NK-92 (cell line): ENCODE results near the gene ELF4.

ENCODE experiments used
- DNase-seq: peaks from one replicate; lab custom pipeline; 2025; ENCODE audit not compliant: unreplicated experiment; lab: John Stamatoyannopoulos, UW

ELF4 gene

DNA sequence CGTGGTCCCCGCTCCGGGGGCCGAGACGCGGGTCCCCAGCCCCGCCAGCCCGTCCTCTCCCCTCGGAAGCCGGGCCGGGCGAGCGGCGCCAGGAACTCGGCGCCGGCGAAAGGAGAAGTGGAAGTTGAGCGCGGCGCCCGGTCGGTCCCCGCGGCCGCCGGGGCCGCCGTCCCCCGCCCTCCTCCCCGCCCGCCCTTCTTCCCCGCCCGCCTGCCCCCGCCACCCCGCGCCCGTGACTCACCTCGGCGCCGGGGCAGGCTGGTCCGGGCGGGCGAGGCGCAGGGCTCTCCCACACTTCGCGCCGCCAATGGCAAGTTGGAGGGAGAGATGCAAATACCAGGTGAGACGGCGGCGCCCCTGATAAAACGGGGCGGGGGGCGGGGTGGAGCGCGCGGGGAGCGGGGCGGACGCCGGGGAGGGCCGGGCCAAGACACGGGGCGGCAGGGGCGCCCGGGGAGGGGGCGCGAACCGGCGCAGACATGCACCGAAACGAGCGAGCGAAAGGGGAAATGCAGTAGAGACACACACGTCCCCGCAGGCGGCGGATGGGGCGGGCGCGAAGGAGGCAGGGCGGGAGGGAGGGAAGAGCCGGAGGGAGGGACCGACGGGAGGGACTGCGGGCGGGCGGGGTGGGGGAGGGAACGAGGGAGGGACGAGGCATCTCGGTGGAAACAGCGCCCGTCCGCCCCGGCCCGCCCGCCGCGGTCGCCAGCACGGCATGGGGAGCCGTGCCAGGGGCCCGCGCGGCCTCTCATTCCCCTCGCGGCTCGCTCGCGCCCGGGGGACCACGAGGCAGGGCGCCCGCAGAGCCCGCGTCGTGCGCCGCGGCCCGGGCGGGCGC is at the start of gene ELF4:
Gene ELF4, minus strand, starts transcription at position 119 of the 841 bp plus-strand sequence. CDS start 29,167 bp downstream, outside the sequence.
- DNase-seq, result no peak

GRCh38 chrX:130159776-130160175 is 49.5 kb upstream of the ELF4 start:
- DNase-seq, result no peak

GRCh38 chrX:130158311-130158710 is 48.0 kb upstream of the ELF4 start:
- no peak for DNase-seq

DNA sequence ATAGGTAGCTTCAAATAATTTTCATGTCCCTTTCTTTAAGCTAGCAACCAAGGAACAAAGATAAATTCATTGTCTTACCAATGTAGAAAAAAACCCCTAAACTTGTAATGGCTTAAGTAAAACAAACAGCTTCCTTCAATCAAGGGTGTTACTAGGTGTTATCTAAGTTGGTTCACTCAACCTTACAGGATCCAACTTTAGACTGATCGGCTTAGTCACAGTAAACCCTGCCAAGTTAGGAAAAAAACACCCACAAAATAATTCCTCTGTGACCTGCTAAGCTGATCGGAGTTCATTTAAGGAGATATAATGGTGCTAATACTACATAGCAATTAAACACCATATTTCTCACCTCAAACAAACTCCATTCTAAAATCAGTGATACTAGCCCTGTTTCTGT is 45.3 kb upstream of the ELF4 start:
- DNase-seq, result no peak

- DNase-seq, result no peak
Observed at GRCh38 chrX:130147631-130148030, 37.3 kb upstream of the ELF4 start.

GRCh38 chrX:130145123-130145522 is 34.8 kb upstream of the ELF4 start:
- DNase-seq, result no peak

- no peak for DNase-seq
Observed at GRCh38 chrX:130144509-130144908, 34.2 kb upstream of the ELF4 start.

GRCh38 chrX:130139474-130140201 is 29.3 kb upstream of the ELF4 start:
- DNase-seq, result no peak

DNA sequence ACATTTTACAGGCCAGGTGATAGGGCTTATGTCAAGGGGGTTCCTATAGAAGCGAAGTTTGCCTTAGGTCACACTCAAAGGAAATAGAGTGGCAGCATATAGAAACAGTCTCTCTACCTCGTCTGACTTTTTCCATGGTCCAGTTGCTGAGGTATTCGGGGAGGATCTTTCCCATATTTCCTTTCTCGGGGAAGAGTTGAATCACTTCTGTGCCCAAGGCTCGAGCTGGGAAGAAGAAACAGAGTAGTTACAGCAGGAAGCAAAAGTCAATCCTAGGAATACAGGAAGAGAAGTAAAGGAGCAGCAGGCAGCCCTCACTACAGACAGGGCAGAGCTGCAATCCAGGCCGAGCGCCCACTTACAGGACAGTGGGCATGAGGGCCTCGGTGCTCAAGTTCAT is 26.7 kb upstream of the ELF4 start:
- no peak for DNase-seq

DNA sequence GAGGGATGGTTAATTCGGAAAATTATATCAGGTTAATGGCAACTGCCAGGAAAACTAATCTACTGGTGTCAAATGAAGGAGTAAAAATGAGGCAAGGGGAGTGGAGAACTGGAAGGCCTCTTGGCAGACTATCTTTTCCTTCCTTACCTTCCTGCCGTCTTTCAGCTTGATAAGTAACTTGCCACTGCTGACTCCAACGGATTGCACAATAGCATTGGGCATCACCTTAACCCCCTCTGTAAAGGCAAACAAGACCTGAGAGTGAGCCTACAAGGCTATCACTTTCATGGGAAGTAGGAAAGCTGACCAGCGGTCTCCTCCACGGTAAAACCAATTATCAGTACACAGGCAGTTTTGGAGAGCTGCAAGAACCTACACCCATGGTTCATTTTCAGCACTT is 26.2 kb upstream of the ELF4 start:
- no peak for DNase-seq

DNA sequence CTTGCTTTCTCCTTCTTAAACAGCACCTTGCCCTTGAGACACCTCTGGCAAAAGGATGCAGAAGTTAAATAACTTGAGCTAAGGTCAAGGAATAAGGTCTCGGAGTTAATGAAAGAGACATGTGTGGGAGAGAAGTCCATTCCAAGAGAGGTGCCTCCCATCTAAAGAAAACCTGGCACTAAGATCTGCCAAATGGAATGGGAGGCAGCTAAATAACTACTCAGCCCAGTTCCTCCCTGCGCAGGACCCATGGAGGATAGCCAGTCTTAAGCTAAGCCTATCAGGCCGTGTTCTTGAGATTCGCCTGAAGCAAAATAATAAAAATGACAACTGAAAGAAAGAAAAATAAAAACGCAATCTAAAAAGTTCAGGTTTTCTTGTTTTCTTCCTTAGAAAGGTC is 20.7 kb upstream of the ELF4 start:
- no peak for DNase-seq

- DNase-seq, result no peak
Observed at GRCh38 chrX:130125091-130125874, 15.0 kb upstream of the ELF4 start.

DNA sequence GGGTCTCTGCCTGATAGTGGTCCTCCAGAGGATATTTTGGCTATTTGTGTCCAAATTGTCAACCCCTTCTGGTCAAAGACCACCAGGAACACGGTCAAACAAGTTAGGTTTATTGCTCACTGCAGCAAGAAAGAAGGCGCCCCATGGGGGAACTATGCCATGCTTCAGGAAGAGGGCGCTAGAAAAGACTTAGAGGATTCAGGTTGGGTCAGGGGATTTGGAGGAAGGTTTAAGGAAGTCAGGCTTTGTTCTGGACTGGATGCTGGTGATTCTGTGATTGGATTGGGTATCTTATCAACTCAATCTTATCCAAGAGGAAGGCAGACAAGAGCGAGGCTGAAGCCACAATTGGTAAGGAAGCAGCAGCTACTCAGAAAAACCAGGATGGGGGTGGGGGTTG is 14.3 kb upstream of the ELF4 start:
- DNase-seq, result no peak

- no peak for DNase-seq
Observed at GRCh38 chrX:130121505-130121800, 11.2 kb upstream of the ELF4 start.

GRCh38 chrX:130120746-130121504 is 10.6 kb upstream of the ELF4 start:
- no peak for DNase-seq

GRCh38 chrX:130120321-130120731 is 10.0 kb upstream of the ELF4 start:
- no peak for DNase-seq

DNA sequence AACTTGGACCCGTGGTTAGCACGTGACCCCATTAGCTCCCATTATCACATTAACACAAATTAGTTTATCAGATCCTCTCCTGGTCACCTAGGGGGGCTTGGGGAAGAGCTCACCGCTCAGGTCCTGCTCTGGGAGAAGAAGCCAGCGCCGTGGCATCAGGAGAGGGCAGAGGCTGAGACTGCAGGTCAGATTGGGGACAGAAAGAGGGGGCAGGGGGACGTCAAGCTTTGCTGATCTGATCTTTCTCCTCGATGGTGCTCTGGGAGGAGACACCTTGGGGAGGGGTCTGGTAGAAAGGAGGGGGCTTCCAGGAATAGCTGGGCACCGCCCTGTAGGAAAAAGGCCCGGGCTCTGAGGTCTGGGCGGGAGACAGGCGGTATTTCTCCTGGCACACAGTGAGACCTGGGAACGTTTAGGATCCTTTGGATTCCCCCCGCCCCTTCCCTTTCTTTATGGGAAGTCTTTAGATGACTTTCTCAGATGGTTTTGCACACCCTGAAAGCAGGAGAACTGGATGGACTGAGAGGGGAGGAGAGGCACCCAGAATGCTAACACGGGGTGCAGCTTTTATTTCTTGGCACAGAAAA is 9.1 kb upstream of the ELF4 start:
- DNase-seq, result no peak

- no peak for DNase-seq
Observed at GRCh38 chrX:130118441-130119311, 8.4 kb upstream of the ELF4 start.

DNA sequence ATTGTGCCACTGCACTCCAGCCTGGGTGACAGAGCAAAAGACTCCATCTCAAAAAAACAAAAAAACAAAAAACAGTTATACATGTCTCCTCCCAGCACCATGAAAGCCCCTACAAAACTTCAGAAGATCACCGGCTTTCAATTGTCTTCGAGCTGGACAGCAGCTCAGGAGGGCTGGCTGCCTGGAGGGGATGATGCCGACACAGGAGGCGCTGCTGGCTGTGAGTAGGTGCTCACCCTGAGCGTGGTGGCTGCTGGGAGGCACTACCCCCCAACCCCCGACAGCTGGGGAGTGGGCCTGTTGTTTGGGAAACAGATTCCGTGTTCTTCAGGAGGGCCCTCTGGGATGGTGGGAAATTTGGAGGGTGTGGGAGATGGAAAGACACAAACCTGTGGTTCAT is 6.9 kb upstream of the ELF4 start:
- no peak for DNase-seq
